Esophagus muscularis mucosa (tissue), 4 donors: ENCODE data around the gene CLEC4D. TPM values are rescaled to one million over a fixed set of nuclear protein-coding genes. Genes with fewer than 3 reads are reported as not detected.

Experiments
- DNase-seq: peaks from one replicate; pipeline ENCODE4 v3.0.0-alpha.2; 2017; ENCODE audit errors: extremely low spot score
- H3K27ac ChIP-seq, 4 donors: fragments of 200-600 bp; sonication (generic); replicated peaks in 1 of 4; 1 replicate in 3 of 4; 2 replicates in 1 of 4; pipeline ENCODE4 v1.5.1; 2016 to 2019; ENCODE audit warnings: mild to moderate bottlenecking in 1 of 4
- H3K27me3 ChIP-seq, 4 donors: fragments of 200-600 bp; sonication (generic); one replicate each; pipeline versions ENCODE4 v1.5.1 to v1.6.0; 2016 to 2019
- H3K36me3 ChIP-seq, 4 donors: fragments of 200-600 bp; sonication (generic); one replicate each; pipeline ENCODE4 v1.5.1; 2016 to 2019
- H3K4me1 ChIP-seq, 4 donors: fragments of 200-600 bp; sonication (generic); one replicate each; pipeline ENCODE4 v1.5.1; 2016 to 2019
- H3K4me3 ChIP-seq, 4 donors: fragments of 200-600 bp; sonication (generic); 1 replicate in 2 of 4; 2 replicates in 2 of 4; pipeline ENCODE4 v1.5.1; 2016 to 2019; ENCODE audit warnings: mild to moderate bottlenecking in 4 of 4, moderate library complexity in 1 of 4
- H3K9me3 ChIP-seq, 4 donors: fragments of 200-600 bp; sonication (generic); 1 replicate in 3 of 4; 2 replicates in 1 of 4; pipeline ENCODE4 v1.5.1; 2016 to 2019
- CTCF ChIP-seq, 3 experiments: fragments of 200-600 bp in 2 of 3; fragments of 450-650 bp in 1 of 3; sonication (generic) in 2 of 3; IDR thresholded peaks; one replicate each; pipeline ENCODE4 v1.5.1; 2017 to 2019; ENCODE audit warnings: antibody characterized with exemption in 3 of 3, mild to moderate bottlenecking in 2 of 3, moderate library complexity in 1 of 3
- EP300 ChIP-seq: sonication (generic); formaldehyde crosslinking; IDR thresholded peaks from one replicate; pipeline ENCODE4 v1.6.1; 2017; ENCODE audit warnings: antibody characterized with exemption
- POLR2A ChIP-seq: fragments of 450-650 bp; IDR thresholded peaks from one replicate; pipeline ENCODE4 v1.6.1; 2017; ENCODE audit warnings: antibody characterized with exemption, moderate library complexity, mild to moderate bottlenecking, low read depth
- POLR2AphosphoS5 ChIP-seq, 2 donors: sonication (generic); formaldehyde crosslinking; IDR thresholded peaks; one replicate each; pipeline ENCODE4 v1.6.1; 2017; ENCODE audit warnings: antibody characterized with exemption in 2 of 2
- WGBS: methylation state at CpG from one replicate; pipeline ENCODE4 v1.1.5; 2018; 5-methylcytosine and 5-hydroxymethylcytosine counted together
- intact Hi-C: fragments of 100-400 bp; cut with DNase I; formaldehyde crosslinking; loops from one replicate; pipeline ENCODE4 v1.15.1; 2023
- total RNA-seq, 4 donors: library from RNA; depleted of rRNA; stranded (reverse); fragments of >200 nt; gene quantifications; one replicate each; pipeline versions ENCODE4 v1.1.0 to v1.2.1, GENCODE V29; 2016

The CLEC4D gene
- total RNA-seq, 4 donors from 2014 or later: 1.7 TPM; not detected in 3

GRCh38 chr12:8499616-8500015 lies 13.7 kb upstream of the CLEC4D start:
- no peaks in the 10 kb centered on the region for H3K9me3 ChIP-seq
- DNase-seq: no peak
- H3K4me3 ChIP-seq: no peak overlapping the region
- no peaks in the 10 kb centered on the region for H3K27me3 ChIP-seq
- no peak overlapping the region for H3K27ac ChIP-seq
- intact Hi-C loops: no loop called here
- TF ChIP-seq CTCF (IDR thresholded peaks at IDR 0.05) (no peak), POLR2AphosphoS5 (IDR thresholded peaks at IDR 0.05) (no peak), EP300 (no peak), POLR2A (no peak)
- no peaks in the 10 kb centered on the region for H3K4me1 ChIP-seq
- H3K36me3 ChIP-seq: no peaks in the 10 kb centered on the region
- WGBS: 42% methylated on average over 4 of the region's 4 CpGs

GRCh38 chr12:8501720-8502119 lies 11.6 kb upstream of the CLEC4D start:
- WGBS: 74% methylated on average over 3 of the region's 3 CpGs
- Histone ChIP-seq H3K27ac (no peak overlapping the region), H3K4me3 (no peak overlapping the region), H3K4me1 (no peaks in the 10 kb centered on the region), H3K36me3 (no peaks in the 10 kb centered on the region), H3K9me3 (no peaks in the 10 kb centered on the region), H3K27me3 (no peaks in the 10 kb centered on the region)
- no peak for DNase-seq
- TF ChIP-seq EP300 (no peak), POLR2AphosphoS5 (IDR thresholded peaks at IDR 0.05) (no peak), POLR2A (no peak), CTCF (IDR thresholded peaks at IDR 0.05) (no peak)
- intact Hi-C loops: no loop called here

- TF ChIP-seq CTCF (IDR thresholded peaks at IDR 0.05): no peak
- TF ChIP-seq POLR2AphosphoS5 (IDR thresholded peaks at IDR 0.05): no peak
- no peak for TF ChIP-seq POLR2A
- no peak for TF ChIP-seq EP300
- no peaks in the 10 kb centered on the region for H3K9me3 ChIP-seq
- intact Hi-C loops: no loop called here
- H3K4me3 ChIP-seq: no peak overlapping the region
- DNase-seq: no peak
- H3K27ac ChIP-seq: no peak overlapping the region
- H3K36me3 ChIP-seq: no peaks in the 10 kb centered on the region
- no peaks in the 10 kb centered on the region for H3K4me1 ChIP-seq
- peaks cover 0 to 13% (median 0%) of the 10 kb centered on the region in 4 donors for H3K27me3 ChIP-seq
- 80% methylated on average over 1 of the region's 1 CpG for WGBS
Measured at GRCh38 chr12:8504351-8504750, 9.0 kb upstream of the CLEC4D start.

GRCh38 chr12:8507596-8507995 lies 5.7 kb upstream of the CLEC4D start:
- 90% methylated on average over 3 of the region's 3 CpGs for WGBS
- intact Hi-C loops: no loop called here
- no peaks in the 10 kb centered on the region for H3K36me3 ChIP-seq
- TF ChIP-seq POLR2AphosphoS5 (IDR thresholded peaks at IDR 0.05) (no peak), CTCF (IDR thresholded peaks at IDR 0.05) (no peak), POLR2A (no peak), EP300 (no peak)
- no peaks in the 10 kb centered on the region for H3K4me1 ChIP-seq
- H3K27ac ChIP-seq: no peak overlapping the region
- no peaks in the 10 kb centered on the region for H3K9me3 ChIP-seq
- DNase-seq: no peak
- peaks cover 0 to 15% (median 0%) of the 10 kb centered on the region in 4 donors for H3K27me3 ChIP-seq
- H3K4me3 ChIP-seq: no peak overlapping the region

GRCh38 chr12:8508223-8508622 lies 5.1 kb upstream of the CLEC4D start:
- TF ChIP-seq EP300 (no peak), CTCF (IDR thresholded peaks at IDR 0.05) (no peak), POLR2A (no peak), POLR2AphosphoS5 (IDR thresholded peaks at IDR 0.05) (no peak)
- DNase-seq: no peak
- WGBS: 71% methylated on average over 1 of the region's 3 CpGs
- Histone ChIP-seq H3K4me1 (no peaks in the 10 kb centered on the region), H3K9me3 (no peaks in the 10 kb centered on the region), H3K27me3 (peaks cover 0 to 15% (median 0%) of the 10 kb centered on the region in 4 donors), H3K27ac (no peak overlapping the region), H3K4me3 (no peak overlapping the region), H3K36me3 (no peaks in the 10 kb centered on the region)
- intact Hi-C loops: no loop called here
